H9 (cell line): ENCODE measurements around the gene KCNJ14. TPM values are rescaled to one million over a fixed set of nuclear protein-coding genes. Genes with fewer than 3 reads are reported as not detected.
A peak's percentile ranks its signal among the peaks of the same experiment; 100 is the strongest.

ENCODE experiments used
- DNase-seq: peaks from one replicate; pipeline ENCODE4 v3.0.0-alpha.2; 2017
- H2AFZ ChIP-seq: one replicate; pipeline ENCODE4 v1.6.1; 2013; ENCODE audit warnings: mild to moderate bottlenecking, low read length, control low read depth, moderate library complexity
- H2AK5ac ChIP-seq: 2 replicates; pipeline ENCODE4 v1.6.1; 2013; ENCODE audit warnings: low read length, control low read depth, mixed read lengths; ENCODE audit not compliant: insufficient read length
- H2BK120ac ChIP-seq: one replicate; pipeline ENCODE4 v1.6.1; 2013; ENCODE audit warnings: low read depth, mild to moderate bottlenecking, low read length, control low read depth, inconsistent platforms; ENCODE audit not compliant: poor library complexity, severe bottlenecking
- H2BK12ac ChIP-seq: 2 replicates; pipeline ENCODE4 v1.6.1; 2013; ENCODE audit warnings: low read length, control low read depth, mixed read lengths, low read depth; ENCODE audit not compliant: insufficient read length
- H2BK15ac ChIP-seq: 2 replicates; pipeline ENCODE4 v1.6.1; 2013; ENCODE audit warnings: low read depth, low read length, control low read depth
- H2BK20ac ChIP-seq: one replicate; pipeline ENCODE4 v1.6.1; 2013; ENCODE audit warnings: low read depth, mild to moderate bottlenecking, low read length, control low read depth, inconsistent platforms; ENCODE audit not compliant: poor library complexity, severe bottlenecking
- H2BK5ac ChIP-seq: 2 replicates; pipeline ENCODE4 v1.6.1; 2013; ENCODE audit warnings: low read length, control low read depth, mixed read lengths; ENCODE audit not compliant: insufficient read length
- H3K14ac ChIP-seq: 2 replicates; pipeline ENCODE4 v1.6.1; 2013; ENCODE audit warnings: low read length, control low read depth; ENCODE audit not compliant: insufficient read depth
- H3K18ac ChIP-seq: 2 replicates; pipeline ENCODE4 v1.6.1; 2013; ENCODE audit warnings: low read depth, mild to moderate bottlenecking, mixed read lengths, low read length, control low read depth; ENCODE audit not compliant: insufficient read length
- H3K23ac ChIP-seq: 2 replicates; pipeline ENCODE4 v1.6.1; 2013; ENCODE audit warnings: low read length, control low read depth, mixed read lengths, low read depth; ENCODE audit not compliant: insufficient read length
- H3K23me2 ChIP-seq: 2 replicates; pipeline ENCODE4 v1.6.1; 2013; ENCODE audit warnings: low read depth, mild to moderate bottlenecking, mixed read lengths, low read length, control low read depth; ENCODE audit not compliant: insufficient read length, poor library complexity, severe bottlenecking
- H3K27ac ChIP-seq: 2 replicates; pipeline ENCODE4 v1.5.1; 2013; ENCODE audit warnings: low read length, control low read depth, mixed read lengths, low read depth; ENCODE audit not compliant: insufficient read length
- H3K27me3 ChIP-seq: 2 replicates; pipeline ENCODE4 v1.6.1; 2013; ENCODE audit warnings: low read length, control low read depth, inconsistent platforms; ENCODE audit not compliant: insufficient read depth
- H3K4ac ChIP-seq: 2 replicates; pipeline ENCODE4 v1.6.1; 2013; ENCODE audit warnings: low read depth, mild to moderate bottlenecking, control low read depth, inconsistent platforms, low read length, moderate library complexity
- H3K4me1 ChIP-seq: 2 replicates; pipeline ENCODE4 v1.6.1; 2013; ENCODE audit warnings: low read length, control low read depth, inconsistent platforms; ENCODE audit not compliant: insufficient read depth
- H3K4me2 ChIP-seq: 2 replicates; pipeline ENCODE4 v1.6.1; 2013; ENCODE audit warnings: low read length, control low read depth, mixed read lengths; ENCODE audit not compliant: insufficient read length, insufficient read depth
- H3K56ac ChIP-seq: 2 replicates; pipeline ENCODE4 v1.6.1; 2013; ENCODE audit warnings: low read depth, mild to moderate bottlenecking, mixed read lengths, low read length, control low read depth; ENCODE audit not compliant: insufficient read length
- H3K79me1 ChIP-seq: 2 replicates; pipeline ENCODE4 v1.6.1; 2013; ENCODE audit warnings: low read depth, mild to moderate bottlenecking, moderate library complexity, low read length, control low read depth, inconsistent platforms; ENCODE audit not compliant: insufficient read depth, poor library complexity, severe bottlenecking
- H3K79me2 ChIP-seq: 2 replicates; pipeline ENCODE4 v1.6.1; 2013; ENCODE audit warnings: low read length, control low read depth, inconsistent platforms; ENCODE audit not compliant: insufficient read depth
- H3K9ac ChIP-seq: 2 replicates; pipeline ENCODE4 v1.6.1; 2013; ENCODE audit warnings: low read length, control low read depth, mixed read lengths; ENCODE audit not compliant: insufficient read length; ENCODE audit errors: extremely low read depth
- H3K9me3 ChIP-seq: one replicate; pipeline ENCODE4 v1.6.1; 2013; ENCODE audit warnings: low read depth, low read length, inconsistent platforms; ENCODE audit not compliant: control insufficient read depth
- H3T11ph ChIP-seq: one replicate; pipeline ENCODE4 v1.6.1; 2013; ENCODE audit warnings: mild to moderate bottlenecking, low read length, control low read depth, inconsistent platforms
- H4K20me1 ChIP-seq: one replicate; pipeline ENCODE4 v1.6.1; 2013; ENCODE audit not compliant: control insufficient read depth, insufficient read length, insufficient read depth
- H4K5ac ChIP-seq: 2 replicates; pipeline ENCODE4 v1.6.1; 2013; ENCODE audit warnings: low read depth, mild to moderate bottlenecking, mixed read lengths, low read length, control low read depth; ENCODE audit not compliant: insufficient read length
- H4K8ac ChIP-seq: replicated peaks from 2 replicates; pipeline ENCODE4 v1.6.1; 2013; ENCODE audit warnings: low read length, control low read depth, mixed read lengths, low read depth; ENCODE audit not compliant: insufficient read length
- H4K91ac ChIP-seq: 2 replicates; pipeline ENCODE4 v1.6.1; 2013; ENCODE audit warnings: low read depth, mild to moderate bottlenecking, moderate library complexity, mixed read lengths, low read length, control low read depth; ENCODE audit not compliant: insufficient read length
- H3K27ac Mint-ChIP-seq, 3 experiments: 2 replicates in 2 of 3; 3 replicates in 1 of 3; pipeline ENCODE4 v1.8.0; 2020 to 2021; ENCODE audit warnings: mixed read lengths in 3 of 3, mild to moderate bottlenecking in 1 of 3, moderate library complexity in 1 of 3
- H3K27me3 Mint-ChIP-seq: 2 replicates; pipeline ENCODE4 v1.8.0; 2021; ENCODE audit warnings: low read depth, mild to moderate bottlenecking, moderate library complexity, mixed read lengths
- H3K36me3 Mint-ChIP-seq, 3 experiments: 2 replicates in 2 of 3; 3 replicates in 1 of 3; pipeline ENCODE4 v1.8.0; 2020 to 2021; ENCODE audit warnings: low read depth in 3 of 3, mixed read lengths in 3 of 3; ENCODE audit not compliant: insufficient read depth in 1 of 3
- H3K4me1 Mint-ChIP-seq, 2 experiments: 2 replicates each; pipeline ENCODE4 v1.8.0; 2020; ENCODE audit warnings: mixed read lengths in 2 of 2
- H3K4me3 Mint-ChIP-seq, 2 experiments: 2 replicates in 1 of 2; 3 replicates in 1 of 2; pipeline ENCODE4 v1.8.0; 2020 to 2021; ENCODE audit warnings: mild to moderate bottlenecking in 2 of 2, mixed read lengths in 2 of 2, moderate library complexity in 1 of 2
- H3K9me3 Mint-ChIP-seq, 2 experiments: 2 replicates in 1 of 2; 3 replicates in 1 of 2; pipeline ENCODE4 v1.8.0; 2020; ENCODE audit warnings: mild to moderate bottlenecking in 2 of 2, mixed read lengths in 2 of 2, moderate library complexity in 1 of 2
- WGBS: extraction: QIAGEN DNeasy Blood & Tissue Kit; methylation state at CpG from one replicate; pipeline ENCODE4 v1.1.7; 2013; ENCODE audit warnings: missing lambda C conversion rate, low lambda C conversion rate, mixed read lengths; ENCODE audit not compliant: insufficient read length; ENCODE audit errors: extremely low coverage; 5-methylcytosine and 5-hydroxymethylcytosine counted together
- total RNA-seq: library from RNA; stranded (reverse); gene quantifications from 2 replicates; pipeline ENCODE4 v1.2.1, GENCODE V29; 2021
- TF ChIP-seq, protein P1 (sequence below): fragments of 200-600 bp; sonication (generic); conservative IDR thresholded peaks from 3 replicates; pipeline ENCODE4 v1.8.0; 2021; ENCODE audit warnings: antibody characterized with exemption, mild to moderate bottlenecking

The KCNJ14 gene
- total RNA-seq, 1 experiment from 2014 or later: 1.2 TPM

DNA sequence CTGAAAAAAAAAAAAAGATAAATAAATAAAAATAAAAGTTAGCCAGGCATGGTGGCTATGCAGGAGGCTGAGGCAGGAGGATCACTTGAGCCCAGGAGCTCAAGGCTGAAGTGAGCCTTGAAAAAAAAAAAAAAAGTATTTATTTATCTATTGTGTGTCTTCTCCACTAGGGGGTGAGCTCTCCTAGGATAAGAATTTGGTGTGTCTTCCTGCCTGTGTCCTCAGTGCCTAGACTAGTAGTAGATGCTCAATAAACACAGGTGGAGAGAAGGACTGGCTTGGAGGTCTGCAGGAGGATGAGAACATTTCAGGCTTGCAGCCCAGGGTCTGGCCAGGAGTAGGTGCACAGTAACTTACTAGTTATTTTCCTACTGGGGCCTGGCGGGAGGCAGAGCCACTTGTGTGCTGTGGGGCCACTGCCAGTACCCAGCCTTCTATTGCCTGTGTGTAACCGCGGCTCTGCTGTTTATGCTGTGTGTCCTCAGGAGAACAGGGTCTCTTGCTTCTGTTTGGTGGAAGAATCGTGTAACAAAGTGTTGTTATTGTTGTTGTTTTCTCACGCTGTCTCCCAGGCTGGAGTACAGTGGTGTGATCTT is 50.9 kb downstream of the KCNJ14 start:
- Histone ChIP-seq H2BK12ac (no peak overlapping the region), H3K79me1 (no peaks in the 10 kb centered on the region), H3K56ac (no peak overlapping the region), H2AK5ac (no peak overlapping the region), H3K4me2 (no peak overlapping the region), H4K20me1 (no peaks in the 10 kb centered on the region), H4K5ac (no peak overlapping the region), H2AFZ (no peak overlapping the region), H4K8ac (no peak overlapping the region), H3K9ac (no peak overlapping the region), H3K27ac (no peak overlapping the region), H3K79me2 (no peaks in the 10 kb centered on the region), H3K27me3 (no peaks in the 10 kb centered on the region), H2BK20ac (no peak overlapping the region), H3K23ac (no peak overlapping the region), H3K14ac (no peak overlapping the region), H2BK120ac (no peak overlapping the region), H2BK5ac (no peak overlapping the region), H3K9me3 (no peaks in the 10 kb centered on the region), H3K4ac (no peak overlapping the region), H3T11ph (no peak overlapping the region), H3K23me2 (peaks cover 18% of the 10 kb centered on the region), H4K91ac (no peak overlapping the region), H2BK15ac (no peak overlapping the region), H3K18ac (no peak overlapping the region), H3K4me1 (no peaks in the 10 kb centered on the region)
- TF ChIP-seq, protein P1, sequence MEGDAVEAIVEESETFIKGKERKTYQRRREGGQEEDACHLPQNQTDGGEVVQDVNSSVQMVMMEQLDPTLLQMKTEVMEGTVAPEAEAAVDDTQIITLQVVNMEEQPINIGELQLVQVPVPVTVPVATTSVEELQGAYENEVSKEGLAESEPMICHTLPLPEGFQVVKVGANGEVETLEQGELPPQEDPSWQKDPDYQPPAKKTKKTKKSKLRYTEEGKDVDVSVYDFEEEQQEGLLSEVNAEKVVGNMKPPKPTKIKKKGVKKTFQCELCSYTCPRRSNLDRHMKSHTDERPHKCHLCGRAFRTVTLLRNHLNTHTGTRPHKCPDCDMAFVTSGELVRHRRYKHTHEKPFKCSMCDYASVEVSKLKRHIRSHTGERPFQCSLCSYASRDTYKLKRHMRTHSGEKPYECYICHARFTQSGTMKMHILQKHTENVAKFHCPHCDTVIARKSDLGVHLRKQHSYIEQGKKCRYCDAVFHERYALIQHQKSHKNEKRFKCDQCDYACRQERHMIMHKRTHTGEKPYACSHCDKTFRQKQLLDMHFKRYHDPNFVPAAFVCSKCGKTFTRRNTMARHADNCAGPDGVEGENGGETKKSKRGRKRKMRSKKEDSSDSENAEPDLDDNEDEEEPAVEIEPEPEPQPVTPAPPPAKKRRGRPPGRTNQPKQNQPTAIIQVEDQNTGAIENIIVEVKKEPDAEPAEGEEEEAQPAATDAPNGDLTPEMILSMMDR: peak; percentile 74
- H3K27me3 Mint-ChIP-seq: peaks cover 6% of the 10 kb centered on the region
- H3K36me3 Mint-ChIP-seq: peaks cover 0 to 5% (median 0%) of the 10 kb centered on the region in 3 experiments; a peak in 1 of 7 replicates
- peaks cover 16 to 25% of the 10 kb centered on the region in 2 experiments for H3K4me1 Mint-ChIP-seq
- no peaks in the 10 kb centered on the region for H3K9me3 Mint-ChIP-seq
- no peak overlapping the region for H3K27ac Mint-ChIP-seq
- no CpG with 5 or more reads among the region's 5 CpGs for WGBS
- no peak overlapping the region for H3K4me3 Mint-ChIP-seq
- DNase-seq: peak; percentile 33
